ENCODE data around the gene HES7.

Gene HES7

DNA sequence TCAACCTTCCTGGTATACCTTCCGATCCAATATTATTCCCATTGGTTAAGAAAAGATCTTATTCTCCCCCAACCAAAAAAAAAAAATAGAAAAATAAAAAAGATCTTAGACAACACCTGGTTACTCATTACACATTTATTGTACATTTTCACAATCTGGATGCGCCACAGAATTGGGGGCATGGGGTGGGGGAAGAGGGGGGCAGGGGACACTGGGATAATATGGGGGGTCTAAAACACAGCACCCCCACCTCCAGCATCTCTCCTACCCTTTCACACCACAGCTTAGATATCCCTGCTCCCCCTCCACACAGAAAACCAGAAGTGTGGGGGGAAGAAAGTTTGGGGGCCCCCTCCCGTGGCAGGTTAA lies 35.1 kb upstream of the HES7 start:
- H3K27ac ChIP-seq (ENCODE audit: poor library complexity, severe bottlenecking) = no peak overlapping the region
- DNase-seq (ENCODE audit: low spot score) = no peak
- H3K36me3 ChIP-seq (ENCODE audit: low read depth) = peaks cover 45% of the 10 kb centered on the region
- H3K4me3 ChIP-seq (ENCODE audit: severe bottlenecking) = no peak overlapping the region
- H3K9me3 ChIP-seq (ENCODE audit: severe bottlenecking) = no peaks in the 10 kb centered on the region
- H3K4me1 ChIP-seq (ENCODE audit: insufficient read depth, poor library complexity, severe bottlenecking) = peaks cover 13% of the 10 kb centered on the region
- TF ChIP-seq, protein P1, sequence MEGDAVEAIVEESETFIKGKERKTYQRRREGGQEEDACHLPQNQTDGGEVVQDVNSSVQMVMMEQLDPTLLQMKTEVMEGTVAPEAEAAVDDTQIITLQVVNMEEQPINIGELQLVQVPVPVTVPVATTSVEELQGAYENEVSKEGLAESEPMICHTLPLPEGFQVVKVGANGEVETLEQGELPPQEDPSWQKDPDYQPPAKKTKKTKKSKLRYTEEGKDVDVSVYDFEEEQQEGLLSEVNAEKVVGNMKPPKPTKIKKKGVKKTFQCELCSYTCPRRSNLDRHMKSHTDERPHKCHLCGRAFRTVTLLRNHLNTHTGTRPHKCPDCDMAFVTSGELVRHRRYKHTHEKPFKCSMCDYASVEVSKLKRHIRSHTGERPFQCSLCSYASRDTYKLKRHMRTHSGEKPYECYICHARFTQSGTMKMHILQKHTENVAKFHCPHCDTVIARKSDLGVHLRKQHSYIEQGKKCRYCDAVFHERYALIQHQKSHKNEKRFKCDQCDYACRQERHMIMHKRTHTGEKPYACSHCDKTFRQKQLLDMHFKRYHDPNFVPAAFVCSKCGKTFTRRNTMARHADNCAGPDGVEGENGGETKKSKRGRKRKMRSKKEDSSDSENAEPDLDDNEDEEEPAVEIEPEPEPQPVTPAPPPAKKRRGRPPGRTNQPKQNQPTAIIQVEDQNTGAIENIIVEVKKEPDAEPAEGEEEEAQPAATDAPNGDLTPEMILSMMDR (IDR thresholded peaks at IDR 0.05; ENCODE audit: poor library complexity, severe bottlenecking) = peak; percentile 48
- no peak for ATAC-seq (ENCODE audit: low read depth)
- H3K27me3 ChIP-seq (ENCODE audit: insufficient read depth, poor library complexity, severe bottlenecking) = no peaks in the 10 kb centered on the region

DNA sequence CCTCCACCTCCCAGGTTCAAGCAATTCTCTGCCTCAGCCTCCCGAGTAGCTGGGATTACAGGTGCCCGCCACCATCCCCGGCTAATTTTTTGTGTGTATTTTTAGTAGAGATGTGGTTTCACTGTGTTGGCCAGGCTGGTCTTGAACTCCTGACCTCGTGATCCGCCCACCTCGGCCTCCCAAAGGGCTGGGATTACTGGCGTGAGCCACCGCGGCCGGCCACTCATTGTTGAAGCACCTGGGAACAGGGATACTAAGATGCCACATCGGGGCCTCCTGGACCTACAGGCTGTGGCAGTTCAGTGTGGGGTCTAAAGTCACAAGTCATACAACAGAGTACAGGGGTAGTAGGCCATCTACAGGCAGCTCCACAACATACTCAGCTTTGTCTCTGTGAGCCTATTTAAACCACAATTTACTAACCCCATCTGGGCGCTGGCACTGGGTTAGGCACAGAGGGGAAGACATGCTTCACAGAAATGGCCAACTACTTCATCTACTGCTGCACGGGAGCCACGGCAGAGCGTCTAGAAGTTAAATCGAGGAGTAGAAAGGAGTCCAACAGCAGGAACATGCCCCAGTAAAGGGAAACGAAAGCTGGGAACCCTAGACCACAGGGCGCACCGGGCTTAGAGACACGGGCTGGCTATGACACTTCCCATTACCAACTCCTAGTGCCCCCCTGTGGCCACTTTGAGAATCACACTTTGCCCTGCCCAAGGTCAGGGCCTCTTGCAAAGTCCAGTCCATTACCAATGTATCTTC lies 34.5 kb upstream of the HES7 start:
- H3K27ac ChIP-seq (ENCODE audit: poor library complexity, severe bottlenecking) = no peak overlapping the region
- H3K9me3 ChIP-seq (ENCODE audit: severe bottlenecking) = no peaks in the 10 kb centered on the region
- H3K4me3 ChIP-seq (ENCODE audit: severe bottlenecking) = no peak overlapping the region
- H3K36me3 ChIP-seq (ENCODE audit: low read depth) = peaks cover 51% of the 10 kb centered on the region
- DNase-seq (ENCODE audit: low spot score) = no peak
- TF ChIP-seq, protein P1 (IDR thresholded peaks at IDR 0.05; ENCODE audit: poor library complexity, severe bottlenecking) = peak; percentile 87
- no peaks in the 10 kb centered on the region for H3K27me3 ChIP-seq (ENCODE audit: insufficient read depth, poor library complexity, severe bottlenecking)
- ATAC-seq (ENCODE audit: low read depth) = peak; percentile 18; the same call in 1 of the 3 replicates
- peaks cover 14% of the 10 kb centered on the region for H3K4me1 ChIP-seq (ENCODE audit: insufficient read depth, poor library complexity, severe bottlenecking)

DNA sequence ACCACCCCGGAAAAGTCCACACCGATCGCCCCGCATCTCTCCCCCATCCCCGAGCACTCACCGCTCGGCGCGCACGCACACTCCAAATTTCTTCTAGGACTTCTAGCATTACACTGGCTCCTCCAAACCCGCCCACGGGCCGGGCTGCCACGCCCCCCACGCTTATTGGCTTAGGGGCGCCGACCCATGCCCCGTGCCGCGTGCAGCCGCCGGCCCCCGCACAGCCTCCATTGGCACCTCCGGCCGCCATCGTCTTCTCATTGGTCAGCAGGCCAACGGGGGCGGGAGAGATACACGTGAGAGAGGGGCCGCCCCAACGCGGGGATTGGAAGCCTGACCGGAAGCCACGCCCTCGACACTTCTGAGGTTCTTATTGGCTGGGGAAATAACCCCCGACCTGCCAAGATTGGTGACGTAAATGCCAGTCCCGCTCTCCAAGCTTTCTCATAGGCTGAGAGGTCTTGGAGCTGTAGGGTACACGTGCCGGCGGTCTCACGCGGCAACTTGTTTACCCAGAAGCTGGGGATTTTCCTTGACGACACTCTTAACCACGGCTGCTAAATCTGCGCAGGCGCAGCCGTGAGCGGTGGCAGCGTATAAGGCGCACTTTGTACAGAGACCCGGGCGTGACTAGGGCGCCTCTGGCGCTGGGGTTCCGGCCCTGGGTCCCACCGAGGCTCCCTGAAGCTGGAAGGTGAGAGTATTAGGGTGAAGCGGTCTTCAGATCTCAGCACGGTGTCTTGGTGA lies 32.5 kb upstream of the HES7 start:
- no peaks in the 10 kb centered on the region for H3K27me3 ChIP-seq (ENCODE audit: insufficient read depth, poor library complexity, severe bottlenecking)
- ATAC-seq (ENCODE audit: low read depth) = peak; percentile 59
- H3K27ac ChIP-seq (ENCODE audit: poor library complexity, severe bottlenecking) = peak overlapping the region; percentile 98
- no peaks in the 10 kb centered on the region for H3K9me3 ChIP-seq (ENCODE audit: severe bottlenecking)
- TF ChIP-seq, protein P1 (IDR thresholded peaks at IDR 0.05; ENCODE audit: poor library complexity, severe bottlenecking) = peak; percentile 13
- H3K4me3 ChIP-seq (ENCODE audit: severe bottlenecking) = peak overlapping the region; percentile 82
- DNase-seq (ENCODE audit: low spot score) = peak; percentile 100
- H3K4me1 ChIP-seq (ENCODE audit: insufficient read depth, poor library complexity, severe bottlenecking) = peaks cover 18% of the 10 kb centered on the region
- peaks cover 63% of the 10 kb centered on the region for H3K36me3 ChIP-seq (ENCODE audit: low read depth)

DNA sequence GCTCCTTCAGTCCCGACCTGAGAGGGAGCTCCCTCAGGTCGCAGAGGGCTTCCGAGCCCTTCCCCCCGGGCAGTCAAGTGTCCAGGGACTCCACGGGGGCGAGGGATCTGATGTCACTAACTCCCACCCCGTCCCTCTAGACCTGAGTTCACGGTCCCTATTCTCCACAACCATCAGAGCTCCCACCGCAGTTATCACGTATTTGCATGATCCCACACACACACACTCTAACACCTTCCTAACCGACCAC lies 32.0 kb upstream of the HES7 start:
- no peaks in the 10 kb centered on the region for H3K9me3 ChIP-seq (ENCODE audit: severe bottlenecking)
- ATAC-seq (ENCODE audit: low read depth) (no peak), DNase-seq (ENCODE audit: low spot score) (no peak)
- peak overlapping the region; percentile 98 for H3K27ac ChIP-seq (ENCODE audit: poor library complexity, severe bottlenecking)
- H3K27me3 ChIP-seq (ENCODE audit: insufficient read depth, poor library complexity, severe bottlenecking) = no peaks in the 10 kb centered on the region
- peaks cover 16% of the 10 kb centered on the region for H3K4me1 ChIP-seq (ENCODE audit: insufficient read depth, poor library complexity, severe bottlenecking)
- TF ChIP-seq, protein P1 (IDR thresholded peaks at IDR 0.05; ENCODE audit: poor library complexity, severe bottlenecking) = no peak
- peak overlapping the region; percentile 82 for H3K4me3 ChIP-seq (ENCODE audit: severe bottlenecking)
- peaks cover 63% of the 10 kb centered on the region for H3K36me3 ChIP-seq (ENCODE audit: low read depth)

Data from RWPE2 (cell line).